Measurements from ENCODE around the gene SH3GLB2. TPM values are rescaled to one million over a fixed set of nuclear protein-coding genes. Genes with fewer than 3 reads are reported as not detected.

Gene SH3GLB2
- total RNA-seq, 1 donor from 2014 or later = 113 TPM

DNA sequence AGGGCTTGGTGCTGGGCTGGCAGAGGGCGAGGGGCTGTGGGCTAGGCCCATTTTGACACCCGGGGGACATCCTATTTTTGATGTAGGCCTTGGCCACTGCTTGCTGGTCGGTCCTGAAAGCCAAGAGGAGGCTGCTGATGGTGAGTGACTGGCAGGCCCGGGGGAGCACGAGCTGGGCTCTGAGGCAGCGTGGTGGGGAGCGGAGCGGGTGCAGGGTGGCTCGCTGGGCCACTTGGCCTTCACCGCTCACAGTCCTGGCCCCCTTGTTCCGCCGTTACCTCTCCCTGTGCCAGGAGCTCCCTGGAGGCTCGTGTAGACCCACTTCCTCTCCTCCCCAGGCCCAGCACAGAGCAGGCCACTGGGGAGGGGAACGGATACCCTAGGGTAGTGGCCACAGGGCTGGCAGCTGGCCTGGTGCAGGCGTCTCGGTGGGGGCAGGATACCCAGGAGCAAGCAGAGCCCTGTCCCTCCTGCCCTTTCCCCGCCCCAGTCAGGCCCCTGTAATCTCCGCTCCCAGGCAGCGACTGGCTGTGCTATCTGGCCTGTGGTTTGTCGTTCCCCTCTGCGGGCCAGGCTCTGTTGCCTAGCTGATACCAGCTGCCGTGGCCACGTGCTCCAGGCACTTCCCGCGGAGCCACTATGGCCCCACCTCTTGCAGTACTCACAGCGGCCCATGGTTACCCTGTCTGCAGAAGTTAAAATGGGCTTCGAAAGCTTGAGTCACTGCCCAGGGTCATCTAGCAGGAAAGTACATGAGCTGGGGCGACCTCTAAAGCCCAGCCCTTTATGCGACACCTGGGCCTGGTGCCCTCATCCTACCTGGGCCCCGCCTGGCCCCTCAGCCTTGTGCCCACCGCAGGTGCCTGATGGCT lies 41.1 kb upstream of the SH3GLB2 start:
- no peak overlapping the region for H3K27ac Mint-ChIP-seq (ENCODE audit: unreplicated experiment)
- H3K27me3 Mint-ChIP-seq (ENCODE audit: unreplicated experiment) = no peaks in the 10 kb centered on the region
- H3K4me1 Mint-ChIP-seq (ENCODE audit: unreplicated experiment) = no peaks in the 10 kb centered on the region
- no peaks in the 10 kb centered on the region for H3K9me3 Mint-ChIP-seq (ENCODE audit: unreplicated experiment)
- H3K36me3 Mint-ChIP-seq (ENCODE audit: unreplicated experiment) = peaks cover 14% of the 10 kb centered on the region
- H3K4me3 Mint-ChIP-seq (ENCODE audit: unreplicated experiment) = no peak overlapping the region
- TF ChIP-seq, protein P1, sequence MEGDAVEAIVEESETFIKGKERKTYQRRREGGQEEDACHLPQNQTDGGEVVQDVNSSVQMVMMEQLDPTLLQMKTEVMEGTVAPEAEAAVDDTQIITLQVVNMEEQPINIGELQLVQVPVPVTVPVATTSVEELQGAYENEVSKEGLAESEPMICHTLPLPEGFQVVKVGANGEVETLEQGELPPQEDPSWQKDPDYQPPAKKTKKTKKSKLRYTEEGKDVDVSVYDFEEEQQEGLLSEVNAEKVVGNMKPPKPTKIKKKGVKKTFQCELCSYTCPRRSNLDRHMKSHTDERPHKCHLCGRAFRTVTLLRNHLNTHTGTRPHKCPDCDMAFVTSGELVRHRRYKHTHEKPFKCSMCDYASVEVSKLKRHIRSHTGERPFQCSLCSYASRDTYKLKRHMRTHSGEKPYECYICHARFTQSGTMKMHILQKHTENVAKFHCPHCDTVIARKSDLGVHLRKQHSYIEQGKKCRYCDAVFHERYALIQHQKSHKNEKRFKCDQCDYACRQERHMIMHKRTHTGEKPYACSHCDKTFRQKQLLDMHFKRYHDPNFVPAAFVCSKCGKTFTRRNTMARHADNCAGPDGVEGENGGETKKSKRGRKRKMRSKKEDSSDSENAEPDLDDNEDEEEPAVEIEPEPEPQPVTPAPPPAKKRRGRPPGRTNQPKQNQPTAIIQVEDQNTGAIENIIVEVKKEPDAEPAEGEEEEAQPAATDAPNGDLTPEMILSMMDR (IDR thresholded peaks at IDR 0.05) = no peak
- DNase-seq (ENCODE audit: extremely low spot score, unreplicated experiment) = no peak

DNA sequence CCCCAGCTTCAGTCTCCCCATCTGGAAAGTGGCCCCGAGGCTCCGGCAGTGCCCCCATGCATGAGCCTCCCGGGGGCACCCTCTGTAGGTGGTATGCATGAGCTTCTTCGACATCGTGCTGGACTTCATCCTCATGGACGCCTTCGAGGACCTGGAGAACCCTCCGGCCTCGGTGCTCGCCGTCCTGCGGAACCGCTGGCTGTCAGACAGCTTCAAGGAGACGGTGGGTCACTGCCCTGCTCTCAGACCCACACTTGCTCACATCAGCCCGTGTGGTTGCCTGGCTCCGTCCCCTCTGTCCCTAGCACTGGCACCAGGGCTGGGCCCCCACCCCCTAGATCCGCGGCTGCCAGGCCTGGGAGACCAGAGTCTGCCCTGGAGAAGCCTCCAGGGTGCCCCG lies 40.0 kb upstream of the SH3GLB2 start:
- Mint-ChIP-seq H3K4me3 (ENCODE audit: unreplicated experiment) (no peak overlapping the region), H3K36me3 (ENCODE audit: unreplicated experiment) (peaks cover 16% of the 10 kb centered on the region), H3K27ac (ENCODE audit: unreplicated experiment) (no peak overlapping the region), H3K9me3 (ENCODE audit: unreplicated experiment) (no peaks in the 10 kb centered on the region), H3K4me1 (ENCODE audit: unreplicated experiment) (no peaks in the 10 kb centered on the region), H3K27me3 (ENCODE audit: unreplicated experiment) (no peaks in the 10 kb centered on the region)
- no peak for DNase-seq (ENCODE audit: extremely low spot score, unreplicated experiment)
- TF ChIP-seq, protein P1 (IDR thresholded peaks at IDR 0.05) = no peak

DNA sequence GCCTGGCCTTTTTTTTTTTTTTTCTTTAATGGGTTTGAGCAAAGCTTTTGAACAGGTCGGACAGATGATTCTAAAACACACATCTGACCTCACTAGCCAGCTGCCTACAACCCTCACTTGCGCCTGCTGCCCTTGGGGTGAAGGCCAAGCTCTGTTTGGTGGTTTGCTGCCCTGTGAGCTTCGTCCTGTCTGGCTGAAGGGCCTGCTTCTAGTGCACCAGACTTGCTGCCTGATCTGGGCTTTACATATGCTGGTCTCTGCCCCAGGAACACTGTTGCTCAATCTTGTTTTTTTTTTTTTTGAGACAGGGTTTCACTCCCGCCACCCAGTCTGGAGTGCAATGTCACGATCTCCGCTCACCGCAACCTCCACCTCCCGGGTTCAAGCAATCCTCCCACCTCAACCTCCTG lies 36.4 kb upstream of the SH3GLB2 start:
- TF ChIP-seq, protein P1 (IDR thresholded peaks at IDR 0.05) = no peak
- Mint-ChIP-seq H3K4me3 (ENCODE audit: unreplicated experiment) (no peak overlapping the region), H3K4me1 (ENCODE audit: unreplicated experiment) (no peaks in the 10 kb centered on the region), H3K9me3 (ENCODE audit: unreplicated experiment) (no peaks in the 10 kb centered on the region), H3K36me3 (ENCODE audit: unreplicated experiment) (peaks cover 18% of the 10 kb centered on the region), H3K27me3 (ENCODE audit: unreplicated experiment) (no peaks in the 10 kb centered on the region), H3K27ac (ENCODE audit: unreplicated experiment) (no peak overlapping the region)
- DNase-seq (ENCODE audit: extremely low spot score, unreplicated experiment) = no peak

DNA sequence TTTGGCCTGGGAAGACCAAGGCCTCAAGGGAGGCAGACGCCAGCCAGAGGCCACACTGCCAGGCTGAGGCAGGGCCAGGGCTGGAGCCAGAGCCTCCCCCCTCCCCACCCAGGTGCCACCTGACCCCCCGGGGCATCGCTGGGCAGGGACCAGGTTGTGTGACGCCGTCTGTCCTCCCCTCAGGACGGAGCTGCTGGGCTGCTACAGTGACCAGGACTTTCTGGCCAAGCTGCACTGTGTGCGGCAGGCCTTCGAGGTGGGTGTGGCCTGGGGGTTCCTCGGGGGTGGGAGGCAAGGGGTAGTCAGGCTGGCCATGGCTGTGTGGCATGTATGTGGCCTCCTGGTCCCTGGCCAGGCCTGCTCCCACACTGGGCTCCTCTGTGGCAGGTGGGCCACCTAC lies 34.9 kb upstream of the SH3GLB2 start:
- Mint-ChIP-seq H3K36me3 (ENCODE audit: unreplicated experiment) (peaks cover 13% of the 10 kb centered on the region), H3K4me1 (ENCODE audit: unreplicated experiment) (no peaks in the 10 kb centered on the region), H3K27ac (ENCODE audit: unreplicated experiment) (no peak overlapping the region), H3K4me3 (ENCODE audit: unreplicated experiment) (no peak overlapping the region), H3K27me3 (ENCODE audit: unreplicated experiment) (no peaks in the 10 kb centered on the region), H3K9me3 (ENCODE audit: unreplicated experiment) (no peaks in the 10 kb centered on the region)
- DNase-seq (ENCODE audit: extremely low spot score, unreplicated experiment) = no peak
- TF ChIP-seq, protein P1 (IDR thresholded peaks at IDR 0.05) = no peak

DNA sequence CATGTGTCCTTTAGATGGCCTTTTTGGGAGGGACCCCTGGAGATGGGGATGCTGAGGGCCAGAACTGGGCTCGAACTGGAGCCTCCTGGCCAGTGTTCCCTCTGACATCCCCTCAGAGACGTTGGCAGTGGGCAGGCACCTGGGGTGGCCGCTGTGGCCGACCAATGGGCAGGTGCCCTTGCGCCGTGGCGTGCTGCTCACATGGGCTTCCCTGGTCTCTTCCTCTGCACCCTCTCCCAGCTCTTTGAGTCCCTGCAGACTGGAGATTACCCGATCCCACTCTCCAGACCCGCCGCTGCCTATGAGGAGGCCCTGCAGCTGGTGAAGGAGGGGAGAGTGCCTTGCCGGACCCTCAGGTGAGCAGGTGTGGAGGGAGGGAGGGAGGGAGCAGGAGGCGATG lies 32.9 kb upstream of the SH3GLB2 start:
- H3K36me3 Mint-ChIP-seq (ENCODE audit: unreplicated experiment) = peaks cover 13% of the 10 kb centered on the region
- H3K4me3 Mint-ChIP-seq (ENCODE audit: unreplicated experiment) = no peak overlapping the region
- no peaks in the 10 kb centered on the region for H3K27me3 Mint-ChIP-seq (ENCODE audit: unreplicated experiment)
- no peak overlapping the region for H3K27ac Mint-ChIP-seq (ENCODE audit: unreplicated experiment)
- no peak for DNase-seq (ENCODE audit: extremely low spot score, unreplicated experiment)
- TF ChIP-seq, protein P1 (IDR thresholded peaks at IDR 0.05) = no peak
- H3K9me3 Mint-ChIP-seq (ENCODE audit: unreplicated experiment) = no peaks in the 10 kb centered on the region
- no peaks in the 10 kb centered on the region for H3K4me1 Mint-ChIP-seq (ENCODE audit: unreplicated experiment)

Measured in osteocyte (in vitro differentiated cells).